Measurements from ENCODE around the gene GALNT12. TPM values are rescaled to one million over a fixed set of nuclear protein-coding genes. Genes with fewer than 3 reads are reported as not detected.

Gene GALNT12
- total RNA-seq, 1 experiment from 2014 or later = 52.9 TPM

DNA sequence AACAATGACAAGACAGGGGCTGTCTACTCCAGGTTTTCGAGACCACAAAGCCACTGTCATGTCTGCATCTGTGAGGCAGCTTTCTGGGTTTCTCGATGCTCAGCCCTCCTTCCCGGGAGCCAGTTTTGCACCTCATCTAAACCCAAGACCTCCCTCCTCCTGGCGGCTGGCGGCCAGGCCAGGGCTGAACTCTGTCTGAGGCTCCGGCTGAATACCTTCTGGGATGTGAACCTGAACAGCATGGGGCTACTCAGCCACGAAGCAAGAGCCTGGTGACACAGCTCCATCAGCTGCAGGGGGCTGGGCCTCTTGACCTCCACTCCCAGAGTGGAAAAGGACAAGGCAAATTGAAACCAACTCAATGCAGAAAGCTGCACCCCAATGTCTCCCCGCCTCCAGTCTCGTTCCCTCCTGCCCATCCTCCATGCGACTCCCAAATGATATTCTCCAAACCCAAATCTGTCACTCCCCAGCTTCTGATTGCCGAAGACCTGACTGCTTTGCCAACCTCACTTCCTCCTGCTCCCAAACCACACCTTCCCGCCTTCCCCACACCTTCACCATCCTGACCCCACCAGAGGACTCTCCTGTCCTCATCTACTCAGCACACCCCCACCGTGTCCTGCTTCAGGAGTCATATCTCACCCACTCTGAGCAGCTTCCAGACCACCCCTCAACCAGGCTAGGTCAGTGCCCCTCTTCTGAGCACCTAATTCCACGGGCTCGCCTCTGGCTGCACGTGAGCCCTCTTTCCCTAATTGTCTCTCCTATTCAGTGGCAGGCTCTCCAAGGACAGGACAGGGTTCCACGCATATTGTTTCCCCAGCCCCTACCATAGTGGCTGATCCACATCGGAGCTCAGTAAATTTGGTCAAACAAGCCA lies 15.6 kb upstream of the GALNT12 start:
- CTCF ChIA-PET = interaction anchor here (0.6 to 1.2 kb wide), 4 partner anchors 10 to 371 kb away, joined by 3 to 8 read pairs (median 3); no protein-coding TSS in a partner anchor
- Histone ChIP-seq H3K79me2 (ENCODE audit: low read depth) (peaks cover 72% of the 10 kb centered on the region), H3K4me1 (replicated peaks; ENCODE audit: insufficient read depth) (peaks cover 56% of the 10 kb centered on the region), H3K27me3 (ENCODE audit: insufficient read depth, low read depth) (no peaks in the 10 kb centered on the region), H3K4me2 (peak overlapping the region; percentile 44), H3K36me3 (ENCODE audit: low read depth) (peaks cover 15% of the 10 kb centered on the region; the same call in 1 of the 2 replicates), H4K20me1 (ENCODE audit: insufficient read depth) (no peaks in the 10 kb centered on the region), H3K9me3 (ENCODE audit: insufficient read depth, low read depth) (no peaks in the 10 kb centered on the region), H3K27ac (peak overlapping the region; percentile 42), H2AFZ (no peak overlapping the region), H3K9me2 (ENCODE audit: insufficient read depth) (no peaks in the 10 kb centered on the region), H3K4me3 (no peak overlapping the region), H3F3A (ENCODE audit: insufficient read depth, low read depth) (peaks cover 25% of the 10 kb centered on the region; the same call in 1 of the 2 replicates)
- no peak for TF ChIP-seq EZH2 (IDR thresholded peaks at IDR 0.05; ENCODE audit: low read depth)
- TF ChIP-seq, protein P1, sequence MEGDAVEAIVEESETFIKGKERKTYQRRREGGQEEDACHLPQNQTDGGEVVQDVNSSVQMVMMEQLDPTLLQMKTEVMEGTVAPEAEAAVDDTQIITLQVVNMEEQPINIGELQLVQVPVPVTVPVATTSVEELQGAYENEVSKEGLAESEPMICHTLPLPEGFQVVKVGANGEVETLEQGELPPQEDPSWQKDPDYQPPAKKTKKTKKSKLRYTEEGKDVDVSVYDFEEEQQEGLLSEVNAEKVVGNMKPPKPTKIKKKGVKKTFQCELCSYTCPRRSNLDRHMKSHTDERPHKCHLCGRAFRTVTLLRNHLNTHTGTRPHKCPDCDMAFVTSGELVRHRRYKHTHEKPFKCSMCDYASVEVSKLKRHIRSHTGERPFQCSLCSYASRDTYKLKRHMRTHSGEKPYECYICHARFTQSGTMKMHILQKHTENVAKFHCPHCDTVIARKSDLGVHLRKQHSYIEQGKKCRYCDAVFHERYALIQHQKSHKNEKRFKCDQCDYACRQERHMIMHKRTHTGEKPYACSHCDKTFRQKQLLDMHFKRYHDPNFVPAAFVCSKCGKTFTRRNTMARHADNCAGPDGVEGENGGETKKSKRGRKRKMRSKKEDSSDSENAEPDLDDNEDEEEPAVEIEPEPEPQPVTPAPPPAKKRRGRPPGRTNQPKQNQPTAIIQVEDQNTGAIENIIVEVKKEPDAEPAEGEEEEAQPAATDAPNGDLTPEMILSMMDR (conservative IDR thresholded peaks at IDR 0.05) = no peak
- POLR2A ChIA-PET (ENCODE audit: unreplicated experiment) = interaction anchor here (0.6 to 0.7 kb wide), 2 partner anchors 11 to 12 kb away, joined by 3 to 10 read pairs; no protein-coding TSS in a partner anchor
- intact Hi-C loops (cut with micrococcal nuclease; ENCODE audit: unreplicated experiment) = loop anchor here (1.0 to 10.0 kb wide), 10 partner anchors 10 to 717 kb away; no protein-coding TSS in a partner anchor
- no TSS peak for BruUV-seq (replicated peaks)
- peak; percentile 40 to 54 for DNase-seq

DNA sequence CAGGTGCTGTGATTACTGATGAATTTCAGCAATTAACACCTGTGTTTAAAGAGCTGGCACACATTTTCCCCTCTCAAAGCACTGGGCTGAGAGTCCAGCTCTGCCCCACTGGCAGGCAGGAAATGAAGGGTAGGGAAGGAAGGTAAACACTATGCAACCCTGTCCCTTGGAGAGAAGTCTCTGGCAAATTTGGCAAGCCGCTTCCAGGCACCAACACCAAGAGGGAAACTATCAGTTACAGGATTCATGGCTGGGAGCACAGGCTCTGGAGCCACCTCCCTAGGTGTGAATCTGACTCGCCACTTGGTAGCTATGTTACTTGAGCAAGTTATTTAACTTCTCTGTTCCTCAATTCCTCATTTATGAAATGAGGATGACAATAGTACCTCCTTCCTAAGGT lies 14.4 kb upstream of the GALNT12 start:
- DNase-seq = peak in 1 of 2 experiments; percentile 53
- Histone ChIP-seq H3K27me3 (ENCODE audit: insufficient read depth, low read depth) (no peaks in the 10 kb centered on the region), H3K4me3 (no peak overlapping the region), H3K4me1 (replicated peaks; ENCODE audit: insufficient read depth) (peaks cover 45% of the 10 kb centered on the region), H3K4me2 (peak overlapping the region; percentile 44), H3F3A (ENCODE audit: insufficient read depth, low read depth) (peaks cover 25% of the 10 kb centered on the region; the same call in 1 of the 2 replicates), H3K27ac (peak overlapping the region; percentile 28), H3K36me3 (ENCODE audit: low read depth) (peaks cover 15% of the 10 kb centered on the region; the same call in 1 of the 2 replicates), H3K79me2 (ENCODE audit: low read depth) (peaks cover 65% of the 10 kb centered on the region), H4K20me1 (ENCODE audit: insufficient read depth) (no peaks in the 10 kb centered on the region), H2AFZ (no peak overlapping the region), H3K9me3 (ENCODE audit: insufficient read depth, low read depth) (no peaks in the 10 kb centered on the region), H3K9me2 (ENCODE audit: insufficient read depth) (no peaks in the 10 kb centered on the region)
- BruUV-seq (replicated peaks) = TSS peak; percentile 5
- ChIA-PET POLR2A (ENCODE audit: unreplicated experiment) (no interaction called here), CTCF (no interaction called here)
- intact Hi-C loops (cut with micrococcal nuclease; ENCODE audit: unreplicated experiment) = loop anchor here (10.0 kb wide), 4 partner anchors 218 to 718 kb away; no protein-coding TSS in a partner anchor
- TF ChIP-seq EZH2 (IDR thresholded peaks at IDR 0.05; ENCODE audit: low read depth) = no peak
- TF ChIP-seq, protein P1 (conservative IDR thresholded peaks at IDR 0.05) = no peak

DNA sequence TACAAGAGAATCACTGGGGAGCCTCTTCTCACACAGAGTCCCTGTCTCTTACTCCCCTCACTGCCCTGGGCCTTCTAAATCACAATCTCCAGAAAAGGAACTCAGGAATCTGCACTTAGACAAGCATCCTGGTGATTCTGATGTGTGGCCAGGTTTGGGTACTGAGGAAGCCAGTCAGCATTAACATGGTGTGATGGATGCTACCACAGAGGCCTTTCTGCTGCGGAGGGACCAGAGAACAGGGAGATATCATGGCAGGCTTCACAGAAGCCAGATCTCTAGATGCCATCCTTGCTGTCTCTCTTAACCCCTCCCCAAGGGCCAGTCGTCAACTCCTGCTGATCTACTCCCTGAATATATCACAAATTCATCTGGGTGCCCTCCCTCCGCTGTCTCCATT lies 12.7 kb upstream of the GALNT12 start:
- no peaks in the 10 kb centered on the region for H4K20me1 ChIP-seq (ENCODE audit: insufficient read depth)
- POLR2A ChIA-PET (ENCODE audit: unreplicated experiment) = no interaction called here
- no peak for DNase-seq
- peaks cover 25% of the 10 kb centered on the region; the same call in 1 of the 2 replicates for H3F3A ChIP-seq (ENCODE audit: insufficient read depth, low read depth)
- no peak overlapping the region for H2AFZ ChIP-seq
- no peak overlapping the region for H3K27ac ChIP-seq
- H3K79me2 ChIP-seq (ENCODE audit: low read depth) = peaks cover 56% of the 10 kb centered on the region
- H3K9me3 ChIP-seq (ENCODE audit: insufficient read depth, low read depth) = no peaks in the 10 kb centered on the region
- no peaks in the 10 kb centered on the region for H3K9me2 ChIP-seq (ENCODE audit: insufficient read depth)
- H3K4me2 ChIP-seq = peak overlapping the region; percentile 90
- peaks cover 45% of the 10 kb centered on the region for H3K4me1 ChIP-seq (replicated peaks; ENCODE audit: insufficient read depth)
- H3K4me3 ChIP-seq = peak overlapping the region; percentile 64
- no peaks in the 10 kb centered on the region for H3K27me3 ChIP-seq (ENCODE audit: insufficient read depth, low read depth)
- intact Hi-C loops (cut with micrococcal nuclease; ENCODE audit: unreplicated experiment) = loop anchor here (10.0 kb wide), 4 partner anchors 220 to 720 kb away; no protein-coding TSS in a partner anchor
- peaks cover 4% of the 10 kb centered on the region; the same call in 1 of the 2 replicates for H3K36me3 ChIP-seq (ENCODE audit: low read depth)
- no TSS peak for BruUV-seq (replicated peaks)
- TF ChIP-seq EZH2 (IDR thresholded peaks at IDR 0.05; ENCODE audit: low read depth) = no peak
- TF ChIP-seq, protein P1 (conservative IDR thresholded peaks at IDR 0.05) = no peak
- CTCF ChIA-PET = no interaction called here

All from PC-9 (cell line).